Mammary epithelial cell (primary cell): ENCODE results near the gene GFRA1.

Experiments used
- CTCF ChIP-seq, 2 donors: IDR thresholded peaks in 1 of 2; conservative IDR thresholded peaks in 1 of 2; 2 replicates each; pipeline ENCODE4 v1.5.1; 2011 to 2012; ENCODE audit warnings: inconsistent platforms in 2 of 2, low read length in 2 of 2, mild to moderate bottlenecking in 2 of 2, control low read depth in 1 of 2, low read depth in 1 of 2; ENCODE audit not compliant: insufficient read depth in 1 of 2; ENCODE audit errors: extremely low read depth in 1 of 2
- EZH2 ChIP-seq: IDR thresholded peaks from 2 replicates; pipeline ENCODE4 v1.6.1; 2012; ENCODE audit warnings: low read length, inconsistent platforms, borderline replicate concordance

DNA sequence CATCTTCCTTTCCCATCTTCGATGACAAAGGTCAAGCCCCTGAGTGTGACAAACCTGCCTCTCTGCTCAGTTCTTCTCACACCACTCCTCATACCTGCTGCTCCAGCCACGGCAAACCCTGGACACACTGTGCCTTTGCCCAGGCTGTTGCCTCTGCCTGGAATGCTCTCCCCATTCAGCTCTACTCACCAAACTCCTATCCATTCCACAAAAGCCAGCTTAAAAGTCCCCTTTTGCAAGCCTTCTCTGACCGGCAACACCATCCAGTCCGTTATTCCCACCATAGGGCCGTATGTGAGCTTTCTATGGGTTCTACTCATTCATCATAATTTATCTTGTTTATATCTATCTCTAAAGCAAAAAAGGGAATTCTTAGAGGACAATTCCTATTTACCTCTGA is 15.2 kb downstream of the GFRA1 start:
- TF ChIP-seq CTCF (conservative IDR thresholded peaks at IDR 0.05 in 1 of 2, IDR thresholded peaks at IDR 0.05 in 1 of 2; ENCODE audit: extremely low read depth in 1 of 2, insufficient read depth in 1 of 2, low read depth in 1 of 2, low read length in 2 of 2) (no peak), EZH2 (no peak)
